ENCODE data around the gene CD37.
"Not testable (repeated sequence)": the region's sequence is repeated elsewhere in the genome, so short reads cannot be mapped to it uniquely, and the experiment has no call there.

The CD37 gene

GRCh38 chr19:49335071-49335783 is at the start of gene CD37:
CD37 (plus strand) TSS chr19:49335406; CDS start chr19:49335541, 135 bp downstream.
- DNase-seq (ENCODE audit: low read depth, low spot score) = no peak

GRCh38 chr19:49287141-49287770 is 48.0 kb upstream of the CD37 start:
- DNase-seq (ENCODE audit: low read depth, low spot score) = no peak

GRCh38 chr19:49288205-49288604 is 47.0 kb upstream of the CD37 start:
- not testable (repeated sequence) for DNase-seq (ENCODE audit: low read depth, low spot score)

- not testable (repeated sequence) for DNase-seq (ENCODE audit: low read depth, low spot score)
These were observed 45.9 kb upstream of the CD37 start for GRCh38 chr19:49289286-49289685.

GRCh38 chr19:49290517-49290916 is 44.7 kb upstream of the CD37 start:
- DNase-seq (ENCODE audit: low read depth, low spot score) = no peak

- no peak for DNase-seq (ENCODE audit: low read depth, low spot score)
These were observed 40.8 kb upstream of the CD37 start for GRCh38 chr19:49294401-49294800.

- no peak for DNase-seq (ENCODE audit: low read depth, low spot score)
These were observed 39.9 kb upstream of the CD37 start for GRCh38 chr19:49295208-49295880.

GRCh38 chr19:49297403-49297802 is 37.8 kb upstream of the CD37 start:
- DNase-seq (ENCODE audit: low read depth, low spot score) = no peak

- DNase-seq (ENCODE audit: low read depth, low spot score) = not testable (repeated sequence)
These were observed 36.6 kb upstream of the CD37 start for GRCh38 chr19:49298653-49299052.

- peak; percentile 63 for DNase-seq (ENCODE audit: low read depth, low spot score)
These were observed 33.9 kb upstream of the CD37 start for GRCh38 chr19:49301165-49301865.

- no peak for DNase-seq (ENCODE audit: low read depth, low spot score)
These were observed 33.3 kb upstream of the CD37 start for GRCh38 chr19:49301866-49302252.

GRCh38 chr19:49306734-49307133 is 28.5 kb upstream of the CD37 start:
- not testable (repeated sequence) for DNase-seq (ENCODE audit: low read depth, low spot score)

GRCh38 chr19:49309087-49309486 is 26.1 kb upstream of the CD37 start:
- DNase-seq (ENCODE audit: low read depth, low spot score) = no peak

- DNase-seq (ENCODE audit: low read depth, low spot score) = no peak
These were observed 20.1 kb upstream of the CD37 start for GRCh38 chr19:49315111-49315510.

GRCh38 chr19:49316284-49316683 is 18.9 kb upstream of the CD37 start:
- DNase-seq (ENCODE audit: low read depth, low spot score) = no peak

- no peak for DNase-seq (ENCODE audit: low read depth, low spot score)
These were observed 16.9 kb upstream of the CD37 start for GRCh38 chr19:49318296-49318695.

- DNase-seq (ENCODE audit: low read depth, low spot score) = no peak
These were observed 10.2 kb upstream of the CD37 start, which contains the start of gene SLC6A16 for GRCh38 chr19:49324801-49325576. SLC6A16 (minus strand) TSS chr19:49325191; CDS start chr19:49311347, 13,844 bp downstream.

GRCh38 chr19:49325756-49326155 is 9.4 kb upstream of the CD37 start:
- DNase-seq (ENCODE audit: low read depth, low spot score) = not testable (repeated sequence)

- DNase-seq (ENCODE audit: low read depth, low spot score) = no peak
These were observed 9.0 kb upstream of the CD37 start for GRCh38 chr19:49326165-49326704.

GRCh38 chr19:49327878-49328544 is 7.2 kb upstream of the CD37 start:
- no peak for DNase-seq (ENCODE audit: low read depth, low spot score)
